Activated CD4-positive, alpha-beta T cell treated with anti-CD3 and anti-CD28 coated beads for 48 hours (primary cell): ENCODE data around the gene PAQR7.

ENCODE experiments used
- DNase-seq: peaks from one replicate; pipeline ENCODE4 v3.0.0-alpha.2; 2020

PAQR7 gene

GRCh38 chr1:25900219-25900618 is 24.7 kb upstream of the PAQR7 start:
- DNase-seq = no peak

- no peak for DNase-seq
Measured at GRCh38 chr1:25899792-25900191, 24.3 kb upstream of the PAQR7 start.

GRCh38 chr1:25898223-25899015 is 22.9 kb upstream of the PAQR7 start:
- no peak for DNase-seq

- DNase-seq = no peak
Measured at GRCh38 chr1:25897754-25898153, 22.2 kb upstream of the PAQR7 start.

DNA sequence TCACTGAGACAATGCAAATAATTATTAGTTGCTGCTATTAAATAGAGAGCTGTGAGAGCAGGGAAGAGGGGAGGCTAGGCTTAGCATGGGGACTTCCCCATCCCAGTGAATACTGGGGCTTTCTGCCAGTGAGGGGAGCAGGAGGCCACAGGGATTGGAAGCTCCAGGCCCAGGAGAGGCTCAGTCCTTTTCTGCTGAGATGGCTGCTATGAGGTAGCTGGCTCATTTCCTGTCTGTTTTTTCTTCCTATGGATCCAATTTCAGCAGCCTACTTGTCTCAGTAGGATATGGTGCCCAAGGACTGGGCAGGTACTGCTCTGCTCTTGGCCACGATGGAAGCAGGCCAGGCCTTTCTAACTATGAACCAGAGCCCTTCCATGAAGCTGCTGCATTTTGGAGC is 20.8 kb upstream of the PAQR7 start:
- no peak for DNase-seq

GRCh38 chr1:25895365-25895990 is 20.0 kb upstream of the PAQR7 start:
- DNase-seq = peak; percentile 92

DNA sequence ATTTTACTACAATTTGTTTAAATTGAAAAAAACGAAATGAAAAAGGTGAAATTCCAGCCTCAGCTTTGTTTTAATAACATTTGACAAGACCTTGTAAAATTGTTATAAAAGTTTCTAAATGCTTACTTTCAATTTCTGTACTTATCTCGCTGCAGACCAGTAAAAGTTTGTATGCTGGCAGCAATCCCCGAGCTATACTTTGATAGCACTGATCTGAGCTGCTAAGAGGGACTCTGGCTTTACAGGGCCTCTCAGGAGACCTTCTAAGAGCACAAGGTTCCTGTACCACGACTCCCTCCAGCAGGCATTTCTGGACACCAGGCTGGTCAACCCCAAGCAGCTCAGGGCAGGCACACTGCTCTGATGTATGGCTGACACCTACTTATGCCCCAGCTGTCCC is 17.6 kb upstream of the PAQR7 start:
- no peak for DNase-seq

DNA sequence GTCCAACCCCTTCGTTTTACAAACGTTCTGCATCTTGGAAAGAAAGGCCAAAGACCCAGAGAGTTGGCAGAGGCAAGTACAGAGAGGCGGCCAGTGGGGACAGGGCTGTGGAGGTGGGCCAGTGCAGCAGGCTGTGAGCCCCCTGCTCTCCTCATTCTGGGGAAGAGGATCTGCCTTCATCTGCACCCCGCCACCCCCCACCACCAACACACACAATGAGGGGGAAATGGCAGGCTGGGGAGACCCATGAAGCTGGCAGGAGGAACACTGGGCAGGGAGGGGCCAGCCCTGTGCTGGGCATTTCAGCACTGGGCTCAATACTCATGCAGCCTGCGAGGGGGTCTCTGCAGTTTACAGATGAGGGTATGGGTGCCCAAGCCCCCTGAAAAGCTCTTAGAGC is 16.1 kb upstream of the PAQR7 start:
- DNase-seq = no peak

DNA sequence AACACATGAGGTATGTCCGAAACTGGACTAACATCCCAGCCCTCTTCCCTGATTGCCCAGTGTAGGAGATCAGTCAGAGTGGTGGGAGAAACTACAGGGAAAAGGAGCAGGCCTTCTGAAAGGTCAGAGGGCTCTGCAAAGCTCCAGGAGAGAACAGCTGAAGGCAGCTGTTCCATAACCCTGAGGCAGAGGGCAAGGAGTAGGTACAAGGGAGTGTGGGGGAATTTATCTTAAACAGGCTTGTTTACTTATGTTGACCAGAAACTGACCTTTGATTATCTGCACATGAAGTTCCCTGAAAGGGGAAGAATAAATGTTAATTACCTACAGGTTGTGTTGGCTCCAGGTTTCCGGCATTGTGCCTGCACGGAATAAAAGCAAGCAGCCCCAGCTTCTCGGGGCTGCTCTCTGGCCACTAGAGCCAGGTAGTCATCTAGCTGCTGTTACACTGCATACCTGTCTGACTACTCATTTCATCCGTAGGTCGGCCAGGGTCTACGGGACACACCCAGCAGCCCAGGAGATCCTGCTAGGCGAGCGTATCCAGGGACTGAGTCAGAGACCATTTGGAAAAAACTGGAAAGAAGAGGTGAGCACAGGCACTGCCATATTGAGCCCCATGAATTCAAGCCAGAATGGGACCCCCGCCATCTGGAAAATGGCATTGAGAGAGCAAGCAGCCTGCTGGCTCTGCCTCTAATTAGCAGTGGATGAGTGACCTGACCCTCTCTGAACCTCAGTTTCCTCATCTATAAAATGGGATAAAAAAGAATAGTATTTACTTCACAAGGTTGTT is 14.9 kb upstream of the PAQR7 start:
- no peak for DNase-seq

- no peak for DNase-seq
Measured at GRCh38 chr1:25889470-25889869, 14.0 kb upstream of the PAQR7 start.

DNA sequence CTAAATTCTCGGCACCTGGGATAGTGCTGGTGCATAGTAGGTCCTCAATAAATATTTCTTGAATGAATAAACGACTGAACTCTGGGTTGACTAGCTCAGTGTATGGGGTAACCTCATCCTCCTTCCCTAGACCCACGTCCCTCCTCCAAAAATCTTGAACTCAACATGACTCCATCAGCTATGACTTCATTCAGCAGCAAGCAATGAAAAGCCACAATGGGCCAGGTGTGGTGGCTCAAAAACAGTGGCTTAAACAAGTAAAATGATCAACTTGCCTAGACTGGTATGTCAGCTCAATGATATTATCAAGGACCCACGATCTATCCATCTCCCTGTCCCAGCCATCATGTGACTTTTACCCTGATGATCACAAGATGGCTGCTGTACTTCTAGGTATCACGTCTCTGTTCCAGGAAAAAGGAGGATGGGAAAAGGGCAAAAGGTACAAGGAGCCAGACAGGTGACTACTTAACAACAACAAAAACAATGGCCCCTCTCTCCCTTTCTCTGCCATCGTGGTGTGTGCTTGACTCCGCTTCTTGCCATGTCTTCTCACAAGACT is 13.0 kb upstream of the PAQR7 start:
- DNase-seq = no peak

GRCh38 chr1:25885602-25886001 is 10.1 kb upstream of the PAQR7 start:
- DNase-seq = no peak

DNA sequence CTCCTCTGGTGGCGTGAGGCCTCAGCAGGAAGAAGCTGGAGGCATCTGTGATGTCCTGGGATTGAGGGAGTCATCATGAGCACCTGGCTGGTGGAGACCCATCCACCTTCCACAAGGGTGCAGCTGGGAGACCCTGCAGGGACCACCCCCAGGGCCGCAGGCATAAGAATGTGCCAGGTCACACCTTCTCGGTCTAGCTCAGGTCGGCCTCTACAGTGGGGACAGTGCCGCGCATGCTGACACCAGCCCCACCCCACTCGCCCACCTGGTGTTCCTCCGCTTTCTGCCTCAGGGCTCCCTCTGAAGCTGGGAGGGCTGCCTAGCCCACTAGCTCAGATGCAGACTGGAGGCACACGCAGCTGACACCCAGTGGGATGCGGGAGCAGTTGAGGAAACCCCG is 5.8 kb upstream of the PAQR7 start:
- DNase-seq = no peak

GRCh38 chr1:25880518-25880917 is 5.0 kb upstream of the PAQR7 start:
- no peak for DNase-seq

DNA sequence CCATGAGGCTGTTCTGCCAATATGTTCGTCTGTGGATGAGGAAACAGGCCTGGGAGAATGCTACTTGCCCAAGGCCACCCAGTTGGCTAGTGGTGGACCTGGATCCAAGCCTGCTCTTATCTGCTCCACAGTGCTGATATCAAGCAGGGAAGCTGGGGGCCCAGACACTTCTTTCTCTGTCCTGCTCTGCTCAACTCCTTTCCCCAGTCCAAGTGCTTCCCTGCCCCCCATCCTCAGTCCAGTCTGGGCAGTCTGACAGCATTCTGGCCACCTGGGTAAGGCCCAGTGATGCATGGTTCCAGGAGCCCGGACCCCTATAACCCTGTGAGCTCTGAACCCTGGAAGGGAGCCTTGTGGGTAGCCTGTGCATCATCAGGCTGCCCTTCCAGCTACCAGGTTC is 4.2 kb upstream of the PAQR7 start:
- no peak for DNase-seq

GRCh38 chr1:25878690-25879089 is 3.2 kb upstream of the PAQR7 start:
- DNase-seq = no peak

- DNase-seq = no peak
Measured at GRCh38 chr1:25877155-25877554, 1.6 kb upstream of the PAQR7 start.

DNA sequence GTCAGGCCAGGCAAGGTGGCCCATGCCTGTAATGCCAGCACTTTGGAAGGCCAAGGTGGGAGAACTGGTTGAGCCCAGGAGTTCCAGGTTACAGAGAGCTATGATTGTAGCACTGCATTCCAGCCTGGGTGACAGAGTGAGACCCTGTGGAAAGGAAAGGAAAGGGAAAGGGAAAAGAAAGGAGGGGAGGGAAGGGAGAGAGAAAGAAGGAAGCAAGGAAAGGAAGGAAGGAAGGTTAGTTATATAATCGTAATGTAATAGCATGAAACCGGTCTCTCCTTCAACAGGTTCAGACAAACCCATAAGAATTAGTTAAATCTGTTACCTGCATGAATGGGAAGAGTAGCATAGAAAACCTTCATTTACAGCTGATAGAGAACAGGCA is 1.2 kb upstream of the PAQR7 start:
- no peak for DNase-seq

- no peak for DNase-seq
Measured at GRCh38 chr1:25875856-25876692, 566 bp upstream of the PAQR7 start.

DNA sequence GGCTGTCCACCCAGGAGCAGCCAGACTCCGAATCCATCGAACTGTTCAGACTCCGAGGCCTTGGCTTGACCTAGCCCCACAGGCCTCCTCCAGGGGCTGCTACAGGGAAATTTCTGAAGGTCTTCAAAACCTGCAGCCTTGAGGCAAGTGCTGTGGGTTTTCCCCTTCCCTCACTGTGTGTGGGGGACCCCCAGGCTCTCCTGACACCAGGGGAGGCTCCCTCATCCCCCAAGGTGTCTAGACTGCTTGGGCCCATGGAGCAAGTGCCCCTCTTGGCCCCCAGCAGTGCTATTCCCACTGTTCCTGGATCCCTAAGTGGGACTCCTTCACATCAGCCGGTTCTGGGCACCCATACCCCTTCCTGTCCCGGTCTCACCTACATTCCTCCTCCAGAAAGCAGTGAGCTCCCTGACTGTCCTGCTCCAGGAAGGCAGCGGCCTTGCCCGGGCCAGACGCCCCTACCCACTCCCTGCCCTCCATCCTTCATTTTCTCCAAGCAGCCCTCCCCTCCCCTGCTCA is 814 bp downstream of the PAQR7 start:
- no peak for DNase-seq

DNA sequence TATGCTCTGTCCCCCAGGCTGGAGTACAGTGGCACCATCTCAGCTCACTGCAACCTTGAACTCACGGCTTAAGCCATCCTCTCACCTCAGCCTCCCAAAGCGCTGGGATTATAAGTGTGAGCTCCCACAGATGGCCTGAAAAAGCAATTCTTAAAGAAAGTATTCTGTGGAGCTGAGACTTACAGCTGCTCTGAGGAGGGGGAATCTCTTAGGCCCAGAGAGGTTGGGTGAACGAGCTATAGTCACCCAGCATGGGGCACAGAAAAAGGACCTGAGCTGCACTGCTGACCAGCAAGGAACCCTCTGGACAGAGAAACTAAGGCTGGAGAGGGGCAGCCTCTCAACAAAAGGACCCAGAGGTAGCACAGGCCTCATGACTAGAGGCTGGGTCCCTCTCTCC is 1.3 kb downstream of the PAQR7 start:
- DNase-seq = no peak

GRCh38 chr1:25873120-25873519 is 2.4 kb downstream of the PAQR7 start:
- DNase-seq = no peak

DNA sequence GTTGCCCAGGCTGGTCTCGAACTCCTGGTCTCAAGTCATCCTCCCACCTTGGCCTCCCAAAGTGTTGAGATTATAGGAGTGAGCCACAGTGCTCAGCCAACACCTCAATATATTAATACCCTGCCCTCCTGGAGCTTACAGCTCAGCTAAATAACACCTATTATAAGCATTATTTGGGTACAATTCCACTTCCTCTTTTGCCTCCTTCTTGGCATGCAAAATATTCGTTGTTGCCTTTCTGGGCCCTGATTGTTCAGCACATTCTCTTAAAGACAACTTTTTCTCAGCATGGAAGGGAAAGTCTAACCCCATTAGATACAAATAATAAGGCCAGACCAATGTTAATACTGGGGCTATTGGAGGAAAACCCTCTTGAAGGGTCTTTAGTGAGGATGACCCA is 2.8 kb downstream of the PAQR7 start:
- no peak for DNase-seq
